Tibial nerve (tissue), 4 donors: ENCODE measurements around the gene MIS12. TPM values are rescaled to one million over a fixed set of nuclear protein-coding genes. Genes with fewer than 3 reads are reported as not detected.

Source experiments
- DNase-seq, 2 donors: peaks; one replicate each; pipeline ENCODE4 v3.0.0-alpha.2; 2019; ENCODE audit warnings: low spot score in 2 of 2
- H3K27ac ChIP-seq, 4 donors: fragments of 200-600 bp; sonication (generic) in 3 of 4; one replicate each; pipeline ENCODE4 v1.5.1; 2017 to 2019; ENCODE audit warnings: mild to moderate bottlenecking in 1 of 4
- H3K27me3 ChIP-seq, 2 donors: fragments of 200-600 bp; sonication (generic) in 1 of 2; one replicate each; pipeline versions ENCODE4 v1.5.1 to v1.6.0; 2017 to 2019
- H3K36me3 ChIP-seq, 3 donors: fragments of 200-600 bp; sonication (generic); one replicate each; pipeline ENCODE4 v1.5.1; 2018 to 2019
- H3K4me1 ChIP-seq, 4 donors: fragments of 200-600 bp; sonication (generic) in 3 of 4; one replicate each; pipeline ENCODE4 v1.5.1; 2017 to 2019
- H3K4me3 ChIP-seq, 4 donors: fragments of 200-600 bp; sonication (generic) in 3 of 4; one replicate each; pipeline ENCODE4 v1.5.1; 2017 to 2019; ENCODE audit warnings: mild to moderate bottlenecking in 1 of 4, moderate library complexity in 1 of 4
- H3K9me3 ChIP-seq, 4 donors: fragments of 200-600 bp; sonication (generic) in 3 of 4; one replicate each; pipeline ENCODE4 v1.5.1; 2017 to 2019
- CTCF ChIP-seq, 5 experiments: fragments of 200-600 bp in 3 of 5; fragments of 450-650 bp in 2 of 5; sonication (generic) in 3 of 5; IDR thresholded peaks; one replicate each; pipeline ENCODE4 v1.5.1; 2016 to 2019; ENCODE audit warnings: antibody characterized with exemption in 5 of 5, mild to moderate bottlenecking in 3 of 5, moderate library complexity in 2 of 5
- EP300 ChIP-seq, 2 donors: sonication (generic); formaldehyde crosslinking; IDR thresholded peaks; one replicate each; pipeline ENCODE4 v1.6.1; 2017; ENCODE audit warnings: antibody characterized with exemption in 2 of 2, mild to moderate bottlenecking in 1 of 2
- POLR2A ChIP-seq, 2 donors: fragments of 450-650 bp; IDR thresholded peaks; one replicate each; pipeline ENCODE4 v1.6.1; 2017; ENCODE audit warnings: antibody characterized with exemption in 2 of 2, mild to moderate bottlenecking in 2 of 2, moderate library complexity in 2 of 2
- WGBS, 2 donors: methylation state at CpG; one replicate each; pipeline ENCODE4 v1.1.5; 2018; 5-methylcytosine and 5-hydroxymethylcytosine counted together
- total RNA-seq, 4 donors: library from RNA; depleted of rRNA; stranded (reverse); fragments of >200 nt; gene quantifications; one replicate each; pipeline ENCODE4 v1.1.0, GENCODE V29; 2016

The MIS12 gene
- total RNA-seq, 4 donors from 2014 or later: 11.1 to 17.5 (median 15.1) TPM

- Histone ChIP-seq H3K27me3 (no peaks in the 10 kb centered on the region), H3K27ac (peak overlapping the region in 3 of 4 donors; percentile 75 to 89 (median 80)), H3K36me3 (peaks cover 0 to 16% (median 3%) of the 10 kb centered on the region in 3 donors), H3K4me3 (peak overlapping the region; percentile 57 to 98 (median 76)), H3K9me3 (no peaks in the 10 kb centered on the region), H3K4me1 (peaks cover 0 to 36% (median 16%) of the 10 kb centered on the region in 4 donors)
- TF ChIP-seq POLR2A (IDR thresholded peaks at IDR 0.05): no peak
- no peak for TF ChIP-seq CTCF (IDR thresholded peaks at IDR 0.05)
- no peak for TF ChIP-seq EP300 (IDR thresholded peaks at IDR 0.05)
- no peak for DNase-seq
- WGBS, 2 donors: 0 to 1% methylated on average over 17 of the region's 17 CpGs
Measured at GRCh38 chr17:5468075-5468473, 18.3 kb upstream of the MIS12 start.

DNA sequence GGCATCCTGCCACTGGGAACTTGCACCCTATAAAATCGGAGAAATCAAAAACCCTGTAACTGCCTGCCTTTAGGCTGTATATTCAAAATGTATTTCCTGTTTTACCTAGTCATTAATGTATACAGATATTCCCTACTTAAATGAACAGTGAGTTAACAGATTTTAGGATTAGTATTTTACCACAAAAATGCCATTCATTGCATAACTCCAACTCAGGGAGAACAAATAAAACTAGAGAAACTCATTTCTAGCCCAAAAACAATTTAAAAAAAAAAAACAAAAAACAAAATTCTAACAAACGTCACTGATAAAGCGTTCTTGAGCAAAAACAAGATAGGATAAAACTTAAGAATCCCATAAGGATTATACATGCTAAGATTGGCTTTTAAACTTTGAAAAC is 13.9 kb upstream of the MIS12 start:
- H3K36me3 ChIP-seq: peaks cover 6 to 60% (median 22%) of the 10 kb centered on the region in 3 donors
- H3K4me1 ChIP-seq: peaks cover 0 to 13% (median 7%) of the 10 kb centered on the region in 4 donors
- TF ChIP-seq POLR2A (IDR thresholded peaks at IDR 0.05): no peak
- no peak for TF ChIP-seq EP300 (IDR thresholded peaks at IDR 0.05)
- no peak for TF ChIP-seq CTCF (IDR thresholded peaks at IDR 0.05)
- 81 to 90% methylated on average over 3 of the region's 3 CpGs for WGBS, 2 donors
- no peak overlapping the region for H3K27ac ChIP-seq
- H3K27me3 ChIP-seq: no peaks in the 10 kb centered on the region
- DNase-seq: no peak
- no peak overlapping the region for H3K4me3 ChIP-seq
- H3K9me3 ChIP-seq: no peaks in the 10 kb centered on the region

DNA sequence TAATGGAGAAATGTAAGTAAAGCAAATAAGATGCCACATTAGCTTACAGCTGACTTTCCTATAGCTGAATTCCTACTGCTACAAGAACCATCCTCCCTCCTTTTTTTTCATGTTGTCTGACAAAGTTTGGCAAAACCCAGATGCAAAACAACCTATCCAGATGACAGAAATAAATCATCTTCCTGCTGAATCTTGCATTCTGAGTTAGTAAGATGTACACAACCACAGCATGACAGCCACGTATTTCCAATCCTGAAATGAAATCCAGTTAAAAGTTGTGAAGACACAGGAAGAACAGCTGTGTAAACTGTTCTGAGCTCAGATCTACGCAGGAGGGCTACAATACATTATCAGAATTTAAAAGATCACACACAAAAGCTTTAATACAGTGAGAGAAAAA is 12.5 kb upstream of the MIS12 start:
- H3K4me3 ChIP-seq: no peak overlapping the region
- no peak for DNase-seq
- peaks cover 10 to 74% (median 34%) of the 10 kb centered on the region in 3 donors for H3K36me3 ChIP-seq
- H3K27ac ChIP-seq: no peak overlapping the region
- H3K9me3 ChIP-seq: no peaks in the 10 kb centered on the region
- WGBS, 2 donors: 86 to 87% methylated on average over 2 of the region's 2 CpGs
- peaks cover 0 to 6% (median 3%) of the 10 kb centered on the region in 4 donors for H3K4me1 ChIP-seq
- TF ChIP-seq POLR2A (IDR thresholded peaks at IDR 0.05): no peak
- no peaks in the 10 kb centered on the region for H3K27me3 ChIP-seq

GRCh38 chr17:5478992-5479391 is 7.4 kb upstream of the MIS12 start:
- no peaks in the 10 kb centered on the region for H3K27me3 ChIP-seq
- no peaks in the 10 kb centered on the region for H3K9me3 ChIP-seq
- TF ChIP-seq EP300 (IDR thresholded peaks at IDR 0.05) (no peak), POLR2A (IDR thresholded peaks at IDR 0.05) (no peak), CTCF (IDR thresholded peaks at IDR 0.05) (no peak)
- peaks cover 0 to 5% (median under 1%) of the 10 kb centered on the region in 4 donors for H3K4me1 ChIP-seq
- H3K36me3 ChIP-seq: peaks cover 11 to 99% (median 39%) of the 10 kb centered on the region in 3 donors
- H3K27ac ChIP-seq: no peak overlapping the region
- no peak for DNase-seq
- no peak overlapping the region for H3K4me3 ChIP-seq
- 90 to 95% methylated on average over 4 of the region's 4 CpGs for WGBS, 2 donors

DNA sequence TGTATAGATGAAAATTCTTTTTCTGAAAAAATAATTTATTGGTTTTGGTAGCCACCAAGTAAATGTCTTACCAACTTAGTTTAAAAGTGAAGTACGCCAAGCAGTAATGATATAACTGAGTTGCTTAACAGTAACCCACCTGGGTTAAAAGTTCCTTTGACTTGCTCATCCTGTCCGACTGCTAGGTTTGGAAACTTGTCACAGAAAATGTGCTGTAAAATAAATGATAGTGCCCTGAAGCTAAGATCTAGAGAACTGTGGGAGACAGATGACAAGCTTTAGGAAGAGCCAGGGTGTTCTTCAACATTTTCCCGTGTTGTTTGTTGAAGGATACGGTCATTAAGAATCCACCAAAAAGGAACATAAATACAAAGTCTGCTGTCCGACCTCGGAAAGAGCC is 5.4 kb upstream of the MIS12 start:
- H3K4me1 ChIP-seq: peaks cover 0 to 21% (median 11%) of the 10 kb centered on the region in 4 donors
- H3K27ac ChIP-seq: no peak overlapping the region
- 85 to 87% methylated on average over 6 of the region's 6 CpGs for WGBS, 2 donors
- no peak for DNase-seq
- TF ChIP-seq CTCF (IDR thresholded peaks at IDR 0.05) (no peak), POLR2A (IDR thresholded peaks at IDR 0.05) (no peak), EP300 (IDR thresholded peaks at IDR 0.05) (no peak)
- no peaks in the 10 kb centered on the region for H3K27me3 ChIP-seq
- H3K9me3 ChIP-seq: no peaks in the 10 kb centered on the region
- H3K36me3 ChIP-seq: peaks cover 8 to 84% (median 31%) of the 10 kb centered on the region in 3 donors
- no peak overlapping the region for H3K4me3 ChIP-seq

GRCh38 chr17:5481451-5481850 is 4.9 kb upstream of the MIS12 start:
- 89 to 95% methylated on average over 4 of the region's 4 CpGs for WGBS, 2 donors
- Histone ChIP-seq H3K27ac (no peak overlapping the region), H3K27me3 (no peaks in the 10 kb centered on the region), H3K36me3 (peaks cover 8 to 79% (median 26%) of the 10 kb centered on the region in 3 donors), H3K9me3 (no peaks in the 10 kb centered on the region), H3K4me1 (peaks cover 0 to 21% (median 11%) of the 10 kb centered on the region in 4 donors), H3K4me3 (no peak overlapping the region)
- TF ChIP-seq POLR2A (IDR thresholded peaks at IDR 0.05): no peak
- DNase-seq: no peak
